Left lung (tissue), 10 donors: ENCODE measurements around the gene SRGAP2C. TPM values are rescaled to one million over a fixed set of nuclear protein-coding genes. Genes with fewer than 3 reads are reported as not detected.
"Not testable (repeated sequence)": the region's sequence is repeated elsewhere in the genome, so short reads cannot be mapped to it uniquely, and the experiment has no call there.

Experiments
- ATAC-seq: fragments of 200-7000 bp; cut with Tn5 transposase; one replicate; pipeline ENCODE4 v1.9.1; 2020; ENCODE audit warnings: moderate library complexity
- DNase-seq, 4 donors: peaks; one replicate each; pipeline ENCODE4 v3.0.0-alpha.2; 2013 to 2020
- H3K27ac ChIP-seq, 2 donors: fragments of 200-600 bp; sonication (generic) in 1 of 2; one replicate each; pipeline versions ENCODE4 v1.5.0 to v1.8.0; 2020 to 2021
- H3K27me3 ChIP-seq, 2 donors: fragments of 200-600 bp; sonication (generic) in 1 of 2; one replicate each; pipeline versions ENCODE4 v1.5.0 to v1.8.0; 2020 to 2021
- H3K36me3 ChIP-seq, 2 donors: fragments of 200-600 bp; sonication (generic) in 1 of 2; one replicate each; pipeline versions ENCODE4 v1.5.0 to v1.8.0; 2020 to 2021
- H3K4me1 ChIP-seq, 2 donors: fragments of 200-600 bp; one replicate each; pipeline ENCODE4 v1.8.0; 2021
- H3K4me3 ChIP-seq, 2 donors: fragments of 200-600 bp; sonication (generic) in 1 of 2; one replicate each; pipeline versions ENCODE4 v1.5.0 to v1.8.0; 2020 to 2021; ENCODE audit warnings: mild to moderate bottlenecking in 1 of 2
- H3K9me3 ChIP-seq, 2 donors: fragments of 200-600 bp; sonication (generic) in 1 of 2; one replicate each; pipeline versions ENCODE4 v1.5.0 to v1.8.0; 2020 to 2021
- intact Hi-C, 2 donors: fragments of 100-400 bp; cut with DNase I; formaldehyde crosslinking; loops; one replicate each; pipeline versions ENCODE4 v1.11.2 to v1.14.2; 2022
- polyA plus RNA-seq, 6 donors: library from polyadenylated mRNA; unstranded; fragments of 120-200 nt; gene quantifications; one replicate each; pipeline ENCODE4 v1.2.1, GENCODE V29; 2013; ENCODE audit not compliant: insufficient read length in 6 of 6
- total RNA-seq, 2 donors: library from RNA; stranded (reverse); fragmentation: NEBNext Ultra II Directional; extraction: Animal tissue kit (Norgen Biotek cat#: 25700); gene quantifications; one replicate each; pipeline ENCODE4 v1.2.1, GENCODE V29; 2021
- TF ChIP-seq, protein P1 (sequence below), 2 donors: fragments of 200-600 bp; sonication (generic) in 1 of 2; IDR thresholded peaks; one replicate each; pipeline versions ENCODE4 v1.5.0 to v1.8.0; 2021; ENCODE audit warnings: antibody characterized with exemption in 2 of 2
- donor health status: DM: no; HTN: yes; CAD: no.
- donor health status: DM: no; HTN: no; CAD: no.

Gene SRGAP2C
- total and polyA plus RNA-seq, 8 donors, result 13.9 to 28.1 (median 16.3) TPM

DNA sequence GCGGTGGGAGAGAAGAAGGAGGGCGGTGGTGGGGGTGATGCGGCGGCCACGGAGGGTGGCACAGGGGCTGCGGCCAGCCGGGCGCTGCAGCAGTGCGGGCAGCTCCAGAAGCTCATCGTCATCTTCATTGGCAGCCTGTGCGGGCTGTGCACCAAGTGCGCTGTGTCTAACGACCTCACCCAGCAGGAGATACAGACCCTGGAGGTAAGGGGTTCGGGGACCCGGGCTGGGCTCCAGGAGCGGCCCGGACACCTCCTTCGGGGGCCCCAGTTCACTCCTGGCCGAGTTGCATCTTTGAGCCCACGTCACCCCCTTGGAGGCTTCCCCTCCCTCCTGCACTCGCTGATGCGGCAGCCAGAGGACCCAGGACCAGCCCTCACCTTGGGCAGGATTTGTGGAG, 212.3 kb downstream of the SRGAP2C start:
- H3K9me3 ChIP-seq, H3K27ac ChIP-seq, ATAC-seq, H3K4me1 ChIP-seq, intact Hi-C loops, DNase-seq, H3K36me3 ChIP-seq: not testable (repeated sequence)
- H3K4me3 ChIP-seq, result peak overlapping the region in 1 of 2 donors; percentile 34
- H3K27me3 ChIP-seq, result peaks cover 0 to 18% of the 10 kb centered on the region in 2 donors

DNA sequence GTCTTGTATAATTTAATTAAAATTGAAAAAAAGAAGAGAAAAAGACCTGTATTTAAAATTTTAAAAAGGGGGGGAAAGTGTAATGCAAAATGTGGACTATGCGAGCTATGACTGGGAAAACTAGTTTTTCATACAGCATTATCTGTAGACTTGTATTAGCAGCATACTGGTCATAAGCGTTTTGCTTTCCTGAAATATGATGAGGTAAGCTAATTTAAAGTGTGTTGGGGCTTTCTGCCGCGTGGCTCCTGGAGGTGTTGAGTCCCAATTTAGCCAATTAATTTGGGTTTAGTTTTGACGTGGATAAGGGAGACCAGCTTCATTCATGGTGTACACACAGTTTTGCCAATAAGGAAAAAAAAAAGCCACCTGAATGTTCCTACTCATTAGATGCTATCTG, 214.4 kb downstream of the SRGAP2C start:
- H3K4me3 ChIP-seq, H3K27ac ChIP-seq, H3K9me3 ChIP-seq, ATAC-seq, intact Hi-C loops, H3K4me1 ChIP-seq, DNase-seq, H3K36me3 ChIP-seq: not testable (repeated sequence)
- H3K27me3 ChIP-seq, result peaks cover 0 to 18% of the 10 kb centered on the region in 2 donors

DNA sequence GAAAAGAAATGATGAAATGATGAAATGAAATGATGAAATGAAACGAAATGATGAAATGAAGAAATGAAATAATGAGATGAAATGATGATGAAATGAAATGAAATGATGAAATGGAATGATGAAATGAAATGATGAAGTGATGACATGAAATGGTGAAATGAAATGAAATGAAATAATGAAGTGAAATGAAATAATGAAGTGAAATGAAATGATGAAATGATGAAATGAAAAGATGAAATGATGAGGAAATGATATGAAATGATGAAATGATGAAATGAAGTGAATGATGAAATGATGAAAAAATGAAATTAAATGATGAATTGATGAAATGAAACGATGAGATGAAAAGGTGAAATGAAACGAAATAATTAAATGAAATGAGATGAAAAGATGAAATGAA, 215.3 kb downstream of the SRGAP2C start:
- H3K27ac ChIP-seq, DNase-seq, H3K4me1 ChIP-seq, H3K4me3 ChIP-seq, H3K9me3 ChIP-seq, intact Hi-C loops, ATAC-seq, H3K36me3 ChIP-seq: not testable (repeated sequence)
- peaks cover 0 to 18% of the 10 kb centered on the region in 2 donors for H3K27me3 ChIP-seq

DNA sequence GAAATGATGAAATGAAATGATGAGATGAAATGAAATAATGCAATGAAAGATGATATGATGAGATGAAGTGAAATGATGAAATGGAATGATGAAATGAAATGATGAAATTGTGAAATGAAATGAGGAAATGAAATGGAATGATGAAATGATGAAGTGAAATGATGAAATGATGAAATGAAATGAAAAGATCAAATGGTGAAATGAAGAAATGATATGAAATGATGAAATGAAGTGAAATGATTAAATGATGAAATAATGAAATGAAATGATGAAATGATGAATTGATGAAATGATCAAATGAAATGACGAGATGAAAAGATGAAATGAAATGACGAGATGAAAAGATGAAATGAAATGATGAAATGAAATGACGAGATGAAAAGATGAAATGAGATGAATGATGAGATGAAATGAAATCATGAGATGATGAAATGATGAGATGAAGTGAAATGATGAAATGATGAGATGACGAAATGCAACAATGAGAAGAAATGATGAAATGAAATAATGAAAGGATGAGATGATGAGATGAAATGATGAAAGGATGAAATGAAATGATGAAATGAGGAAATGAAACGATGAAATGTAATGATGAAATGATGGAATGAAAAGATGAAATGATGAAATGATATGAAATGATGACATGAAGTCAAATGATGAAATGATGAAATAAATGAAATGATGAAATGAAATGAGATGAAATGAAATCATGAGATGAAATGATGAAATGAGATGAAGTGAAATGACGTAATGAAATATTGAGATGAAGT, 216.0 kb downstream of the SRGAP2C start:
- H3K4me3 ChIP-seq, H3K36me3 ChIP-seq, H3K9me3 ChIP-seq, H3K4me1 ChIP-seq, DNase-seq, ATAC-seq, intact Hi-C loops, H3K27ac ChIP-seq: not testable (repeated sequence)
- H3K27me3 ChIP-seq, result peaks cover 0 to 16% of the 10 kb centered on the region in 2 donors

DNA sequence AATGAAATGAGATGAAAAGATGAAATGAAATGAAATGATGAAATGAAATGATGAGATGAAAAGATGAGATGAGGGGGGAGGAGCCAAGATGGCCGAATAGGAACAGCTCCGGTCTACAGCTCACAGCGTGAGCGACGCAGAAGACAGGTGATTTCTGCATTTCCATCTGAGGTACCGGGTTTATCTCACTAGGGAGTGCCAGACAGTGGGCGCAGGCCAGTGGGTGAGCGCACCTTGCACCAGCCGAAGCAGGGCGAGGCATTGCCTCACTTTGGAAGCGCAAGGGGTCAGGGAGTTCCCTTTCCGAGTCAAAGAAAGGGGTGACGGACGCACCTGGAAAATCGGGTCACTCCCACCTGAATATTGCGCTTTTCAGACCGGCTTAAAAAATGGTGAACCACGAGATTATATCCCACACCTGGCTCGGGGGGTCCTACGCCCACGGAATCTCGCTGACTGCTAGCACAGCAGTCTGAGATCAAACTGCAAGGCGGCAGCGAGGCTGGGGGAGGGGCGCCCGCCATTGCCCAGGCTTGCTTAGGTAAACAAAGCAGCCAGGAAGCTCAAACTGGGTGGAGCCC, 216.7 kb downstream of the SRGAP2C start:
- peaks cover 0 to 10% of the 10 kb centered on the region in 2 donors for H3K27me3 ChIP-seq
- H3K36me3 ChIP-seq, intact Hi-C loops, H3K4me3 ChIP-seq, H3K9me3 ChIP-seq, ATAC-seq, H3K27ac ChIP-seq, H3K4me1 ChIP-seq, DNase-seq: not testable (repeated sequence)

DNA sequence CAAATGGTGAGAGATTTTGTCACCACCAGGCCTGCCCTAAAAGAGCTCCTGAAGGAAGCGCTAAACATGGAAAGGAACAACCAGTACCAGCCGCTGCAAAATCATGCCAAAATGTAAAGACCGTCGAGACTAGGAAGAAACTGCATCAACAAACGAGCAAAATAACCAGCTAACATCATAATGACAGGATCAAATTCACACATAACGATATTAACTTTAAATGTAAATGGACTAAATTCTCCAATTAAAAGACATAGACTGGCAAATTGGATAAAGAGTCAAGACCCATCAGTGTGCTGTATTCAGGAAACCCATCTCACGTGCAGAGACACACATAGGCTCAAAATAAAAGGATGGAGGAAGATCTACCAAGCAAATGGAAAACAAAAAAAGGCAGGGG, 218.5 kb downstream of the SRGAP2C start:
- H3K9me3 ChIP-seq, ATAC-seq, H3K36me3 ChIP-seq, H3K27me3 ChIP-seq, H3K4me3 ChIP-seq, H3K4me1 ChIP-seq, H3K27ac ChIP-seq, intact Hi-C loops, DNase-seq: not testable (repeated sequence)

DNA sequence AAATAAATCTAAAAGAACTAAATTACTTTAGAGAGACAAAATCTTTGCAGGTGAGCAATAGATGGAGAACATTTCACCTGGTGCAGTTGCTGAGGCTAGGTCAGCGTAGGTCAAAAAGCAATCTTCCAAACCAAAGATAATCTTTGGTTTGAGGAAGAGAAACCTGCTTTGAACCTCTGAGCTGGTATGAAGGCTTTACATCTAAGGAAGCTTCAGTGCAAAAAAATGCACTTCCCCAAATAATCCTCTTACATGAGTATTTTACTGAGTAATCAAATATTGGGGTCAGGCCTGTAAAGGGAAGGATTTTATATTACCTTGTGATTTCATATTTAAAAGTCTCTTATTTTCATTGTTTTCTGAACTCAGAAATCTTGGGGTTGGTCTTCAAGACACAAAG, 223.6 kb downstream of the SRGAP2C start:
- H3K27ac ChIP-seq, result no peak overlapping the region
- H3K9me3 ChIP-seq, result peaks cover 0 to under 1% of the 10 kb centered on the region in 2 donors
- TF ChIP-seq, protein P1, sequence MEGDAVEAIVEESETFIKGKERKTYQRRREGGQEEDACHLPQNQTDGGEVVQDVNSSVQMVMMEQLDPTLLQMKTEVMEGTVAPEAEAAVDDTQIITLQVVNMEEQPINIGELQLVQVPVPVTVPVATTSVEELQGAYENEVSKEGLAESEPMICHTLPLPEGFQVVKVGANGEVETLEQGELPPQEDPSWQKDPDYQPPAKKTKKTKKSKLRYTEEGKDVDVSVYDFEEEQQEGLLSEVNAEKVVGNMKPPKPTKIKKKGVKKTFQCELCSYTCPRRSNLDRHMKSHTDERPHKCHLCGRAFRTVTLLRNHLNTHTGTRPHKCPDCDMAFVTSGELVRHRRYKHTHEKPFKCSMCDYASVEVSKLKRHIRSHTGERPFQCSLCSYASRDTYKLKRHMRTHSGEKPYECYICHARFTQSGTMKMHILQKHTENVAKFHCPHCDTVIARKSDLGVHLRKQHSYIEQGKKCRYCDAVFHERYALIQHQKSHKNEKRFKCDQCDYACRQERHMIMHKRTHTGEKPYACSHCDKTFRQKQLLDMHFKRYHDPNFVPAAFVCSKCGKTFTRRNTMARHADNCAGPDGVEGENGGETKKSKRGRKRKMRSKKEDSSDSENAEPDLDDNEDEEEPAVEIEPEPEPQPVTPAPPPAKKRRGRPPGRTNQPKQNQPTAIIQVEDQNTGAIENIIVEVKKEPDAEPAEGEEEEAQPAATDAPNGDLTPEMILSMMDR (IDR thresholded peaks at IDR 0.05), result no peak
- no peaks in the 10 kb centered on the region for H3K4me1 ChIP-seq
- H3K4me3 ChIP-seq, result no peak overlapping the region
- intact Hi-C loops, result no loop called here
- ATAC-seq, result no peak
- no peak for DNase-seq
- no peaks in the 10 kb centered on the region for H3K36me3 ChIP-seq
- no peaks in the 10 kb centered on the region for H3K27me3 ChIP-seq

DNA sequence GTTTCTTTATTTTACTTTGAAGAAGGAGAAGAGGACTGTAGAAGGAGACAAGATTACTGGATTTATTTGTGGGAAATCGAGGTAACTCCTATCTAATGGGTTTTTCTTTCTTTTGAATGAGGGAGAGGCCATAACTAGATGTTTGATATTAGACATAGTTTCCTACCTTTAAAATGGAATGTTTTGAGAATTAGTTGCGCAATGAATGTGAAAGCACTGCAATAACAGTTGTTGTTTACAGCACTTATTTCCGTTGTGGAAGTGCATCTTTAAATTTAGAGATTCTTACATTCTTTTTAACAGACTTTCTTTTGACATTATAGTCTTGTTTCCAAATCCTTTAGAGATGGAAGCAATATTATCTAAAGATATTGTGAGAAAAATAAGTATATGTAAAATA, 229.0 kb downstream of the SRGAP2C start:
- Histone ChIP-seq H3K4me3 (no peak overlapping the region), H3K9me3 (no peaks in the 10 kb centered on the region), H3K36me3 (no peaks in the 10 kb centered on the region), H3K4me1 (peaks cover 0 to 3% of the 10 kb centered on the region in 2 donors), H3K27ac (no peak overlapping the region), H3K27me3 (no peaks in the 10 kb centered on the region)
- intact Hi-C loops, result no loop called here
- ATAC-seq (no peak), DNase-seq (no peak)
- TF ChIP-seq, protein P1 (IDR thresholded peaks at IDR 0.05), result no peak
